H1 (cell line): ENCODE results near the gene UNC119B. TPM values are rescaled to one million over a fixed set of nuclear protein-coding genes. Genes with fewer than 3 reads are reported as not detected.

Source experiments
- CTCF ChIA-PET: fragments of 300-600 bp; sonication (Branson Sonifier 250); formaldehyde crosslinking; loops from one replicate; lab custom pipeline; 2021; ENCODE audit not compliant: partially characterized antibody; lab: Charles Lee
- POLR2A ChIA-PET: fragments of 300-600 bp; sonication (Branson Sonifier 250); formaldehyde crosslinking; loops from one replicate; lab custom pipeline; 2021; ENCODE audit warnings: inconsistent platforms; ENCODE audit not compliant: partially characterized antibody; lab: Charles Lee
- DNase-seq, 2 experiments: peaks; one replicate each; pipeline versions ENCODE4 v3.0.0 to v3.0.0-alpha.2; 2010 to 2022; ENCODE audit warnings: low spot score in 2 of 2, low read depth in 1 of 2, mixed read lengths in 1 of 2
- FAIRE-seq: peaks from 2 replicates; lab custom pipeline; 2011; peaks lifted over from hg19 to GRCh38; lab: Jason Lieb, UNC
- H2AFZ ChIP-seq: 2 replicates; pipeline ENCODE4 v1.8.1; 2012; ENCODE audit warnings: low read length, inconsistent platforms
- H2AK5ac ChIP-seq: 2 replicates; pipeline ENCODE4 v1.6.1; 2013; ENCODE audit warnings: low read depth, low read length
- H2BK120ac ChIP-seq: replicated peaks from 2 replicates; pipeline ENCODE3; 2013; ENCODE audit warnings: low read depth, low read length, inconsistent platforms
- H2BK12ac ChIP-seq: 2 replicates; pipeline ENCODE4 v1.6.1; 2013; ENCODE audit warnings: low read depth, low read length
- H2BK15ac ChIP-seq: 2 replicates; pipeline ENCODE4 v1.6.1; 2013; ENCODE audit warnings: low read length
- H2BK20ac ChIP-seq: 2 replicates; pipeline ENCODE4 v1.6.1; 2013; ENCODE audit warnings: low read length
- H2BK5ac ChIP-seq: 2 replicates; pipeline ENCODE4 v1.6.1; 2013; ENCODE audit warnings: low read depth, low read length
- H3K14ac ChIP-seq: 2 replicates; pipeline ENCODE4 v1.6.1; 2013; ENCODE audit warnings: inconsistent platforms; ENCODE audit not compliant: insufficient read length
- H3K18ac ChIP-seq: 2 replicates; pipeline ENCODE4 v1.6.1; 2013; ENCODE audit warnings: low read length; ENCODE audit errors: extremely low read depth
- H3K23ac ChIP-seq: 2 replicates; pipeline ENCODE4 v1.6.1; 2013; ENCODE audit warnings: inconsistent platforms; ENCODE audit not compliant: insufficient read length
- H3K23me2 ChIP-seq: 2 replicates; pipeline ENCODE4 v1.6.1; 2013; ENCODE audit warnings: low read depth, low read length
- H3K27ac ChIP-seq: 2 replicates; pipeline ENCODE4 v1.6.1; 2011; ENCODE audit warnings: low read depth, low read length, inconsistent platforms
- H3K27me3 ChIP-seq, 4 experiments: replicated peaks in 1 of 4; 1 replicate in 1 of 4; 2 replicates in 3 of 4; pipeline versions ENCODE4 v1.6.1 to v1.8.1; 2011 to 2013; ENCODE audit warnings: low read length in 3 of 4, mild to moderate bottlenecking in 3 of 4, inconsistent platforms in 2 of 4, mixed read lengths in 2 of 4, moderate library complexity in 1 of 4; ENCODE audit not compliant: control insufficient read depth in 3 of 4, insufficient read depth in 3 of 4; ENCODE audit errors: extremely low read depth in 1 of 4
- H3K36me3 ChIP-seq, 4 experiments: 2 replicates each; pipeline versions ENCODE4 v1.6.1 to v1.8.1; 2011 to 2013; ENCODE audit warnings: mild to moderate bottlenecking in 4 of 4, low read length in 3 of 4, moderate library complexity in 2 of 4, control low read depth in 1 of 4, inconsistent platforms in 1 of 4; ENCODE audit not compliant: insufficient read depth in 4 of 4, control insufficient read depth in 2 of 4
- H3K4ac ChIP-seq: replicated peaks from 2 replicates; pipeline ENCODE3; 2013; ENCODE audit warnings: low read length, low read depth, mixed read lengths, inconsistent platforms; ENCODE audit not compliant: insufficient read length
- H3K4me1 ChIP-seq, 4 experiments: replicated peaks in 1 of 4; 1 replicate in 1 of 4; 2 replicates in 3 of 4; pipeline versions ENCODE4 v1.6.1 to v1.8.1; 2011 to 2013; ENCODE audit warnings: low read length in 3 of 4, inconsistent platforms in 2 of 4, mixed read lengths in 1 of 4; ENCODE audit not compliant: insufficient read depth in 4 of 4, control insufficient read depth in 3 of 4
- H3K4me2 ChIP-seq, 2 experiments: 2 replicates each; pipeline versions ENCODE4 v1.6.1 to v1.8.1; 2011 to 2013; ENCODE audit warnings: low read depth in 2 of 2, low read length in 2 of 2, control low read depth in 1 of 2, inconsistent platforms in 1 of 2, mild to moderate bottlenecking in 1 of 2; ENCODE audit not compliant: insufficient read depth in 1 of 2
- H3K4me3 ChIP-seq, 4 experiments: fragments of 200-600, 300-600 bp in 1 of 4; sonication (generic), shearing (Covaris generic), sonication (Bioruptor Twin) in 1 of 4; 2 replicates each; pipeline versions ENCODE4 v1.5.1 to v1.8.1; 2011 to 2016; ENCODE audit warnings: low read length in 4 of 4, low read depth in 3 of 4, control low read depth in 2 of 4, inconsistent platforms in 2 of 4, mild to moderate bottlenecking in 2 of 4, mixed read lengths in 1 of 4, moderate library complexity in 1 of 4; ENCODE audit not compliant: insufficient read depth in 2 of 4; ENCODE audit errors: extremely low read depth in 1 of 4
- H3K56ac ChIP-seq: replicated peaks from 2 replicates; pipeline ENCODE3; 2013; ENCODE audit warnings: low read depth, mild to moderate bottlenecking, mixed read lengths, low read length, inconsistent platforms; ENCODE audit not compliant: insufficient read length
- H3K79me1 ChIP-seq: 2 replicates; pipeline ENCODE4 v1.6.1; 2013; ENCODE audit warnings: low read depth, low read length, control low read depth
- H3K79me2 ChIP-seq, 2 experiments: 2 replicates each; pipeline versions ENCODE4 v1.6.1 to v1.8.1; 2012 to 2013; ENCODE audit warnings: low read length in 2 of 2, mild to moderate bottlenecking in 2 of 2, inconsistent platforms in 1 of 2; ENCODE audit not compliant: insufficient read depth in 2 of 2, control insufficient read depth in 1 of 2
- H3K9ac ChIP-seq, 4 experiments: replicated peaks in 1 of 4; 1 replicate in 1 of 4; 2 replicates in 3 of 4; pipeline versions ENCODE4 v1.6.1 to v1.8.1; 2011 to 2013; ENCODE audit warnings: low read depth in 3 of 4, low read length in 3 of 4, control low read depth in 2 of 4, mild to moderate bottlenecking in 2 of 4, moderate library complexity in 2 of 4, inconsistent platforms in 1 of 4; ENCODE audit errors: extremely low read depth in 1 of 4
- H3K9me3 ChIP-seq, 2 experiments: 2 replicates each; pipeline versions ENCODE4 v1.6.1 to v1.8.1; 2012 to 2013; ENCODE audit warnings: mild to moderate bottlenecking in 2 of 2, moderate library complexity in 2 of 2, control low read depth in 1 of 2, inconsistent platforms in 1 of 2, low read depth in 1 of 2, low read length in 1 of 2, mixed read lengths in 1 of 2; ENCODE audit not compliant: insufficient read depth in 2 of 2
- H4K20me1 ChIP-seq, 2 experiments: replicated peaks in 1 of 2; 2 replicates each; pipeline versions ENCODE3 to v1.8.1; 2011 to 2013; ENCODE audit warnings: inconsistent platforms in 2 of 2, low read length in 2 of 2, mild to moderate bottlenecking in 1 of 2; ENCODE audit not compliant: insufficient read depth in 2 of 2, control insufficient read depth in 1 of 2
- H4K5ac ChIP-seq: 2 replicates; pipeline ENCODE4 v1.6.1; 2013; ENCODE audit warnings: low read length, low read depth, mixed read lengths, inconsistent platforms; ENCODE audit not compliant: insufficient read length
- H4K8ac ChIP-seq: 2 replicates; pipeline ENCODE4 v1.8.0; 2013; ENCODE audit warnings: mild to moderate bottlenecking, moderate library complexity, low read length, inconsistent platforms; ENCODE audit not compliant: insufficient read depth; ENCODE audit errors: extremely low read depth
- H4K91ac ChIP-seq: replicated peaks from 2 replicates; pipeline ENCODE3; 2013; ENCODE audit warnings: low read length, mixed read lengths, inconsistent platforms; ENCODE audit not compliant: insufficient read length
- ASH2L ChIP-seq: fragments of 200-600, 300-600 bp; sonication (generic); IDR thresholded peaks from one replicate; pipeline ENCODE4 v1.7.1; 2017; ENCODE audit warnings: low read length
- JUN ChIP-seq: IDR thresholded peaks from 2 replicates; pipeline ENCODE4 v1.6.1; 2011; ENCODE audit warnings: low read depth, mild to moderate bottlenecking, improper control_type of control experiment, low read length
- JUND ChIP-seq: IDR thresholded peaks from 2 replicates; pipeline ENCODE4 v1.6.1; 2011; ENCODE audit warnings: mild to moderate bottlenecking, improper control_type of control experiment, low read length
- KDM5A ChIP-seq: fragments of 200-600 bp; IDR thresholded peaks from 2 replicates; pipeline ENCODE4 v1.7.1; 2012; ENCODE audit warnings: mild to moderate bottlenecking, low read length, inconsistent platforms, mixed read lengths
- WGBS, 2 experiments: shearing (Covaris generic) in 1 of 2; methylation state at CpG; one replicate each; pipeline versions ENCODE4 v1.1.6 to v1.1.7; 2013 to 2015; ENCODE audit warnings: low lambda C conversion rate in 2 of 2, mixed read lengths in 2 of 2, inconsistent platforms in 1 of 2, low coverage in 1 of 2, missing lambda C conversion rate in 1 of 2; ENCODE audit not compliant: insufficient replicate concordance in 2 of 2, insufficient coverage in 1 of 2, insufficient read length in 1 of 2; ENCODE audit errors: extremely low coverage in 1 of 2, missing lambda C conversion rate in 1 of 2; 5-methylcytosine and 5-hydroxymethylcytosine counted together
- polyA plus RNA-seq, 7 experiments: library from polyadenylated mRNA; depleted of rRNA in 3 of 7; stranded (reverse) in 5 of 7; unstranded in 2 of 7; fragments of >200 nt in 5 of 7; fragments of 200-250 nt in 2 of 7; gene quantifications; 1 replicate in 5 of 7; 2 replicates in 1 of 7; 4 replicates in 1 of 7; pipeline versions ENCODE4 v1.2.1 to v1.2.3, GENCODE V29; 2011 to 2013; ENCODE audit warnings: missing spikeins in 2 of 7, mixed read lengths in 2 of 7
- total RNA-seq: library from RNA; stranded (reverse); fragmentation: NEBNext Ultra II Directional; extraction: Animal tissue kit (Norgen Biotek cat#: 25700); gene quantifications from 2 replicates; pipeline ENCODE4 v1.2.1, GENCODE V29; 2021
- TF ChIP-seq, protein P1 (sequence below): IDR thresholded peaks from 2 replicates; pipeline ENCODE4 v1.6.1; 2012; ENCODE audit warnings: inconsistent platforms

The UNC119B gene
- total and polyA plus RNA-seq, 2 of the 8 experiments (the other 6 are each of a cell fraction or from before 2014, with no cell fraction given), result 40.5 to 50.1 TPM

GRCh38 chr12:120699553-120699952 is 10.7 kb upstream of the UNC119B start:
- 95% methylated on average over 7 of the region's 7 CpGs; no CpG with 5 or more reads in 1 of the 2 experiments for WGBS, 2 experiments
- H3K14ac ChIP-seq, result no peak overlapping the region
- no peak overlapping the region for H3K23ac ChIP-seq
- ChIA-PET POLR2A (interaction anchor here (1.5 to 6.6 kb wide), 4 partner anchors 10 to 34 kb away, joined by 3 to 42 read pairs (median 16); partner anchors contain the start of gene UNC119B), CTCF (interaction anchor here (1.1 to 2.3 kb wide), 6 partner anchors 9 to 117 kb away, joined by 3 to 8 read pairs (median 4); no protein-coding TSS in a partner anchor)
- FAIRE-seq, result no peak
- no peaks in the 10 kb centered on the region for H3K27me3 ChIP-seq
- no peak overlapping the region for H2BK120ac ChIP-seq
- H4K20me1 ChIP-seq, result no peaks in the 10 kb centered on the region
- DNase-seq, result no peak
- H2BK20ac ChIP-seq, result no peak overlapping the region
- H3K4me1 ChIP-seq, result no peaks in the 10 kb centered on the region
- H4K91ac ChIP-seq, result no peak overlapping the region
- H3K4ac ChIP-seq, result no peak overlapping the region
- peaks cover 0 to 13% of the 10 kb centered on the region in 2 experiments; a peak in 2 of 4 replicates for H3K79me2 ChIP-seq
- no peaks in the 10 kb centered on the region for H3K23me2 ChIP-seq
- no peak overlapping the region for H3K18ac ChIP-seq
- no peak overlapping the region for H4K5ac ChIP-seq
- no peak overlapping the region for H3K9ac ChIP-seq
- no peak overlapping the region for H2AK5ac ChIP-seq
- no peak overlapping the region for H2BK5ac ChIP-seq
- H3K27ac ChIP-seq, result no peak overlapping the region
- H2BK12ac ChIP-seq, result no peak overlapping the region
- no peak overlapping the region for H4K8ac ChIP-seq
- no peak overlapping the region for H3K56ac ChIP-seq
- H3K9me3 ChIP-seq, result no peaks in the 10 kb centered on the region
- H3K4me3 ChIP-seq, result no peak overlapping the region
- H3K36me3 ChIP-seq, result peaks cover 28 to 86% (median 60%) of the 10 kb centered on the region in 4 experiments
- H3K4me2 ChIP-seq, result no peak overlapping the region
- peaks cover 3% of the 10 kb centered on the region; the same call in 1 of the 2 replicates for H3K79me1 ChIP-seq
- no peak overlapping the region for H2BK15ac ChIP-seq
- H2AFZ ChIP-seq, result no peak overlapping the region
- TF ChIP-seq KDM5A, result no peak
- TF ChIP-seq JUND, result no peak
- TF ChIP-seq JUN, result no peak
- no peak for TF ChIP-seq ASH2L
- TF ChIP-seq, protein P1, sequence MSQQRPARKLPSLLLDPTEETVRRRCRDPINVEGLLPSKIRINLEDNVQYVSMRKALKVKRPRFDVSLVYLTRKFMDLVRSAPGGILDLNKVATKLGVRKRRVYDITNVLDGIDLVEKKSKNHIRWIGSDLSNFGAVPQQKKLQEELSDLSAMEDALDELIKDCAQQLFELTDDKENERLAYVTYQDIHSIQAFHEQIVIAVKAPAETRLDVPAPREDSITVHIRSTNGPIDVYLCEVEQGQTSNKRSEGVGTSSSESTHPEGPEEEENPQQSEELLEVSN, result no peak
